ENCODE results near the gene PWWP2B. TPM values are rescaled to one million over a fixed set of nuclear protein-coding genes. Genes with fewer than 3 reads are reported as not detected.

The PWWP2B gene
- total RNA-seq, 1 donor from 2014 or later, result 24.4 TPM

DNA sequence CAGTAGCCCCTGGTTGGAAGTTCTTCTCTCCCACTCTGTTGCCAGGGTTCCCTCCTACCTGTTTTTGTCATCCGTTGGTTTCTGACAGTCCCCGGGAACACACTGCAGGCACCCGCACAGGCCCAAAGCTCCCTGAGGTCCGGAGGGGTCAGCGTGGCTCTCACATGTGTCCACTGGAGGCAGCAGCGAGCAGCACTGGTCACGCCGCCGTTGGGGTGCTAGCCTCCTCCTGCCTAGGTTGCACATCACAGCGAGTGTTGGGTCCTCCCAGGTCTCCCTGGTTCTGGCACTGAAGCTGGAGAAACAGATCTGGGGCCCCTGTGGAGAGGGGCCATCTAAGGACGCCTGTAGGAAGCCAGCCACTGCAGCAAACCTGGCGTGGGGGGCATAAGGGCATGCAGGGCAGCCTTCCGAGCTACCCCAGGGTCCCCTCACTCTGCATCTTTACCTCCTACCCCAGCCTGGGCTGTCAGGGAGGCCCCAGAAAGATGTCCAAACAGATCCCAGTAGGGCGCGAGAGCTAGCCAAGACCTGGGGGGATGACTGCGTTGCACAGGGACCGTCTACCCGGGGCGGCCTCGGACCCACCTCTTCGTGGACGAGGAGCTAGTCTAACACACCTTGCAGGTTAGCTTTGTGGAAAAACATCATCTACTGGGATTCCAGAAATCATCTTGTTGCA lies 36.1 kb upstream of the PWWP2B start:
- Histone ChIP-seq H3K4me1 (no peaks in the 10 kb centered on the region), H3K4me3 (no peak overlapping the region), H3K36me3 (peaks cover 4 to 11% of the 10 kb centered on the region in 2 donors), H3K9me3 (no peaks in the 10 kb centered on the region), H3K27me3 (no peaks in the 10 kb centered on the region), H3K27ac (no peak overlapping the region)
- DNase-seq (ENCODE audit: low spot score in 2 of 2), result no peak
- TF ChIP-seq, protein P1, sequence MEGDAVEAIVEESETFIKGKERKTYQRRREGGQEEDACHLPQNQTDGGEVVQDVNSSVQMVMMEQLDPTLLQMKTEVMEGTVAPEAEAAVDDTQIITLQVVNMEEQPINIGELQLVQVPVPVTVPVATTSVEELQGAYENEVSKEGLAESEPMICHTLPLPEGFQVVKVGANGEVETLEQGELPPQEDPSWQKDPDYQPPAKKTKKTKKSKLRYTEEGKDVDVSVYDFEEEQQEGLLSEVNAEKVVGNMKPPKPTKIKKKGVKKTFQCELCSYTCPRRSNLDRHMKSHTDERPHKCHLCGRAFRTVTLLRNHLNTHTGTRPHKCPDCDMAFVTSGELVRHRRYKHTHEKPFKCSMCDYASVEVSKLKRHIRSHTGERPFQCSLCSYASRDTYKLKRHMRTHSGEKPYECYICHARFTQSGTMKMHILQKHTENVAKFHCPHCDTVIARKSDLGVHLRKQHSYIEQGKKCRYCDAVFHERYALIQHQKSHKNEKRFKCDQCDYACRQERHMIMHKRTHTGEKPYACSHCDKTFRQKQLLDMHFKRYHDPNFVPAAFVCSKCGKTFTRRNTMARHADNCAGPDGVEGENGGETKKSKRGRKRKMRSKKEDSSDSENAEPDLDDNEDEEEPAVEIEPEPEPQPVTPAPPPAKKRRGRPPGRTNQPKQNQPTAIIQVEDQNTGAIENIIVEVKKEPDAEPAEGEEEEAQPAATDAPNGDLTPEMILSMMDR (IDR thresholded peaks at IDR 0.05), result peak in 2 of 3 experiments; percentile 39 to 42
- intact Hi-C loops (cut with DNase I), result no loop called here

DNA sequence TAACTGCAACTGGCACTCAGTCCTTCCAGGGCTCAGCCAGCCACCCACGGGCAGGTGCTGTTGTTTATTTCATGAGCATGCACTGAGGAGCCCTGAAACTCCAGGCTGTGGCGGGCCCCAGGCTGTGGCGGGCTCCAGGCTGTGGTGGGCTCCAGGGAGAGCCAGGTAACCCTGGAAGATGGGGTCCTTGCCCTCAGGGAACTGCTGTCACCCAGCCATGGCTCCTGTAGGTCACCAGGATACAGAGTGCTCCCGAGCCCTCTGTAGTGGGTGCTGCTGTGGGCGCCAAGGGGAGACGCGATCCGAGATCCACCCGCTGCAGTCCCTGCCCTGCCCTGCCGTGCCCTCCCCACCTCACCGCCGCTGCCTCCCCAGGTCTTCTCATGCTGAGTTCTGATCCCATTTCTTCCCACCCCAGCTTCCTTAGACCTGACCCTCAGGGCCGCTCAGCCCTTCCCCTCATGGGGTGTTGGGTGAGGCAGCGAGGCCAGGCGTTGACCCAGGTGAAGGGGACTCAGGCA lies 35.4 kb upstream of the PWWP2B start:
- H3K36me3 ChIP-seq, result peaks cover 11 to 18% of the 10 kb centered on the region in 2 donors

DNA sequence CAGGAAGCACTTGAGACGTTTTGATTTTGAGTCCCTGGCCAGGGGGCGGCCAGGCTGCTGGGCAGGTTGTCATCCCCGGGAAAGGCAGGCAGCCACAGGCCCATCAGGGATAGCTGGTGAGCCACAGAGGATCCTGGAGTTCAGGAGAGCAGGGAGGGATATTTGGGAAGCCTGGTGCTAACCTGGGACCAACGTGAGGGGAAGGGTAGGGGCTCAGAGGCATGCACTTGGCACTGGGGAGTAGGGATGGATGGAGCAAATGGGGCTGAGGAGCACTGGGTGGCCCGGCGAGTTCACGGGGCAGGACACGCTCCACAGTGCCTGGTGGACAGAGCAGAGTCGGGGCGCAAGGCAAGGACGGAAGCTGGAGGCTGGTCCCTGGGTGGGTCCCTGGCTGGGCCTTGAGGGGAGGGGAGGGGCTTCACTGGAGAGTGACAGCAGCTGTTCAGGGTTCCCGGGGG lies 34.8 kb upstream of the PWWP2B start:
- no peak for DNase-seq (ENCODE audit: low spot score in 2 of 2)
- intact Hi-C loops (cut with DNase I), result no loop called here

More for the DNA sequence above, 35.4 kb upstream of the PWWP2B start:
- H3K27me3 ChIP-seq, result no peaks in the 10 kb centered on the region
- no peak overlapping the region for H3K4me3 ChIP-seq
- no peak for DNase-seq (ENCODE audit: low spot score in 2 of 2)
- TF ChIP-seq, protein P1 (IDR thresholded peaks at IDR 0.05), result no peak
- no peaks in the 10 kb centered on the region for H3K9me3 ChIP-seq
- intact Hi-C loops (cut with DNase I), result no loop called here
- no peaks in the 10 kb centered on the region for H3K4me1 ChIP-seq
- no peak overlapping the region for H3K27ac ChIP-seq

DNA sequence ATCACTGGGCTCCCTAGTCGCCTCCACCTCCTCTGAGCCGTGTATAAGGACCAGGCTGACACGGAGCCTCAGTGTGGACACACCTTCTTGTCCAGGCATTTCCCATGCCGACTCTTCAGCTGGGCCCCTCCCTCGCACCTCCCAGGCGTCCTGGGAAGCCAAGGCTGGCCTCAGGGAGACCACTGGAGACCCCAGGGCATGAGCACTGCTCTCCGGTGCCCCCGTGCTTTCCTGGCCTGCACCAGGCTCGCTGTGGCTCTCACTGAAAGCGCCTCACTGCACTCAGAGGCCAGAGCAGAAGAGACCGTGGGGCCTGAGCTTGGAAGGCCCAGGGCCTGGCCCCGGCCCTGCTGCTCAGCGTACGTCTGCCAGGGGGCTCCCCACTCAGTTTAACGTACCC lies 33.6 kb upstream of the PWWP2B start:
- intact Hi-C loops (cut with DNase I), result no loop called here
- no peak for DNase-seq (ENCODE audit: low spot score in 2 of 2)
- Histone ChIP-seq H3K27me3 (no peaks in the 10 kb centered on the region), H3K4me3 (no peak overlapping the region), H3K9me3 (peaks cover 0 to 3% of the 10 kb centered on the region in 2 donors), H3K27ac (no peak overlapping the region), H3K36me3 (peaks cover 21% of the 10 kb centered on the region in 2 donors), H3K4me1 (no peaks in the 10 kb centered on the region)
- TF ChIP-seq, protein P1 (IDR thresholded peaks at IDR 0.05), result no peak

More for the DNA sequence above, 34.8 kb upstream of the PWWP2B start:
- no peaks in the 10 kb centered on the region for H3K4me1 ChIP-seq
- no peaks in the 10 kb centered on the region for H3K27me3 ChIP-seq
- TF ChIP-seq, protein P1 (IDR thresholded peaks at IDR 0.05), result no peak
- no peak overlapping the region for H3K27ac ChIP-seq
- H3K4me3 ChIP-seq, result no peak overlapping the region
- H3K36me3 ChIP-seq, result peaks cover 13 to 21% of the 10 kb centered on the region in 2 donors
- no peaks in the 10 kb centered on the region for H3K9me3 ChIP-seq

DNA sequence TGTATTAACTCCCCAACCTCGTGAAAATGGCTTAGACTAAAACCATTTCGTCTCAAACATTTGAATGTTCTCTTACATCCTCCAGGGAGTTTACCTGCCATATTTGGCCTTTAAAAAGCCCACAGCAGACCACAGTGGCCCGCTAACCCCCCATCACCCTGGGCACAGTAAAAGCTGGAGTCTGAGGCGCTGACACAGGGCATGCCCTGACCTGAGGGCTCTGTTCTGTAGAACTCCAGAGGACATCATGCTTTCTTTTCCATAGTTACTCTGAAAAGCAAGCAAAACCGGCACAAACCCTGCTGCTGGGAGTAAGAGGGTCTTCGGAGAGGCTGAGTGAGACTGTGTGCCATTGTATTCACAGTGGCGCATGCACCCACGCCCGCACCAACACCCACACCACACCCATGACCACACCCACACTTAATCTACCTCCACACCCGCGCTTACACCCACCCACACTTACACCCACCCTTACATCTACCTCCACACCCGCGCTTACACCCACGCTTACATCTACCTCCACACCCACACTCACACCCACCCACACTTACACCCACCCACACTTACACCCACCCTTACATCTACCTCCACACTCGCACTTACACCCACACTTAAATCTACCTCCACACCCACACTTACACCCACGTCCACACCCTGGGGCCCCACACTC lies 32.9 kb upstream of the PWWP2B start:
- intact Hi-C loops (cut with DNase I), result no loop called here
- Histone ChIP-seq H3K9me3 (peaks cover 0 to 5% of the 10 kb centered on the region in 2 donors), H3K4me3 (no peak overlapping the region), H3K4me1 (no peaks in the 10 kb centered on the region), H3K27ac (no peak overlapping the region), H3K36me3 (peaks cover 21% of the 10 kb centered on the region in 2 donors), H3K27me3 (no peaks in the 10 kb centered on the region)
- DNase-seq (ENCODE audit: low spot score in 2 of 2), result no peak
- TF ChIP-seq, protein P1 (IDR thresholded peaks at IDR 0.05), result no peak

Data from ascending aorta (tissue), 2 donors.